ENCODE results near the gene RAB25. TPM values are rescaled to one million over a fixed set of nuclear protein-coding genes. Genes with fewer than 3 reads are reported as not detected.
"Not testable (repeated sequence)": the region's sequence is repeated elsewhere in the genome, so short reads cannot be mapped to it uniquely, and the experiment has no call there.

RAB25 gene
- total RNA-seq, 1 donor from 2014 or later: not detected

- no peak for DNase-seq (ENCODE audit: low read depth, low spot score)
Measured at GRCh38 chr1:156115514-156116374, 54.8 kb downstream of the RAB25 start.

- not testable (repeated sequence) for DNase-seq (ENCODE audit: low read depth, low spot score)
Measured at GRCh38 chr1:156116731-156117130, 55.8 kb downstream of the RAB25 start.

DNA sequence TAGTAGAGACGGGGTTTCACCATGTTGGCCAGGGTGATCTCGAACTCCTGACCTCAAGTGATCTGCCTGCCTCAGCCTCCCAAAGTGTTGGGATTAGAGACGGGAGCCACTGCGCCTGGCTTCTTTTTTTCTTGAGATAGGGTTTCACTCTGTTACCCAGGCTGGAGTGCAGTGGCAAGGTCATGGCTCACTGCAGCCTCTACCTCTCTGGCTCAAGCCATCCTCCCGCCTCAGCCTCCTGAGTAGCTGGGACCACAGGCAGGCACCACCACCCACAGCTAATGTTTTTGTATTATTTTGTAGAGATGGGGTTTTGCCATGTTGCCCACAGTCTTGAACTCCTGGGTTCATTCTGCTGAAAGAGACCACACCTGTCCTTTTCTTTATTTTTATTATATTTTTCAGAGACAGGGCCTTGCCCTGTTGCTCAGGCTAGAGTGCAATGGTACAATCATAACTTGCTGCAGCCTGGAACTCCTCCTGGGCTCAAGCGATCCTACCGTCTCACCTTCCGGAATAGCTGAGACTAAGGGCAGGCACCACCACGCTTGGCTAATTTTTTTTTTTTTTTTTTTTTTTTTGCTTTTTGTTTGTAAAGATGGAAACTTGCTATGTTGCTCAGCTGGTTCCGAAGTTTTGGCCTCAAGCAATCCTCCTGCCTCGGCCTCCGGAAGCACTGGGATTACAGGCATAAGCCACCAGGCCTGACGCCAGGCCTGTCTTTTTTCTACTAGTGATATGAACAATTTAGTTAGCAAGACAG lies 56.6 kb downstream of the RAB25 start:
- DNase-seq (ENCODE audit: low read depth, low spot score): no peak

DNA sequence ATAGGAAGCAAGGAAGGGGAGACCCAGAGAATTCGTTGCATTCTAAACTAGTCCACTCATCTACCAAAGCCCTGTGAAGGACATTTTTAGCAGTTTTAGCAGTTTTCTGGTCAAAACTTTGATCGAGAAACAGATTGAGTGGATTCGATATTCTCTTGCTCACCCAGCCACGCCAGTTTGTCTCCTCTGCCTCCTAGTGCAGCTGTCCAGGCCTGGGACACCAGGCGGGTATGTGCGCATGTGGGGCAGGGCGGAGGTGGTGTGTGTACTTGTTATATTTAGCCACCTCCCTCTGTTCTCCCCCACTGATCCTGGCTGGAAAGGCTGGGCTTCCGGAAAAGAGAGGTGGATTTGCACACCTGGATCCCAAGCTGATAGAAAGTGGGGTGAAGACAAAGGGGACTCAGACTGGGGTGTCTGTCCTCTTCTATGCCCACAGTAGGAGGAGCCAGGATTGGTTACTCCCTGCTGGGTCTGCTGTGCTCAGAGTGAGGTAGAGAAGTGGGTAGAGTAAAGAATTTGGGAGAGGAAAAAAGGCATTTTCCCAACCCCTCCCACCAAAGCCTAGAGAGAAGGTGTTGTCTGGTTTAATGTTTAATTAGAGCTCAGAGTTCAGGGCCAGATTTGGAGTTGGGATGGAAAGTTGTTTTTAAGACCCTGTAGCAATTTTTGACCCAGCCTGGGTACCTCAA lies 57.4 kb downstream of the RAB25 start:
- DNase-seq (ENCODE audit: low read depth, low spot score): no peak

- no peak for DNase-seq (ENCODE audit: low read depth, low spot score)
Measured at GRCh38 chr1:156119503-156120209, 58.7 kb downstream of the RAB25 start.

Other genes with a start within 250 kb of the RAB25 start
- gene GON4L, start 203.9 kb upstream of the RAB25 start, total RNA-seq: 21.6 and 27.0 TPM in 2 replicates
- gene SYT11, start 201.6 kb upstream of the RAB25 start, total RNA-seq: 33.0 and 53.4 TPM in 2 replicates
- gene RIT1, start 149.8 kb upstream of the RAB25 start, total RNA-seq: 37.7 and 49.3 TPM in 2 replicates
- gene KHDC4, start 126.7 kb upstream of the RAB25 start, total RNA-seq: 23.7 and 35.6 TPM in 2 replicates
- gene RXFP4, start 119.5 kb upstream of the RAB25 start, total RNA-seq: 0.14 TPM in 1 of 2 replicates, not detected in the other
- 71.3 and 107 TPM in 2 replicates for gene ARHGEF2, start 82.6 kb upstream of the RAB25 start, total RNA-seq
- 427 and 499 TPM in 2 replicates for gene SSR2, start 40.2 kb upstream of the RAB25 start, total RNA-seq
- 16.2 and 20.6 TPM in 2 replicates for gene UBQLN4, start 7.4 kb upstream of the RAB25 start, total RNA-seq
- gene LAMTOR2, start 6.4 kb upstream of the RAB25 start, total RNA-seq: 72.6 and 92.1 TPM in 2 replicates
- 5.0 and 6.5 TPM in 2 replicates for gene MEX3A, start 21.3 kb downstream of the RAB25 start, total RNA-seq
- gene LMNA, start 53.6 kb downstream of the RAB25 start, total RNA-seq: 942 and 1,011 TPM in 2 replicates
- 0.42 and 0.59 TPM in 2 replicates for gene SEMA4A, start 92.4 kb downstream of the RAB25 start, total RNA-seq
- gene SLC25A44, start 132.9 kb downstream of the RAB25 start, total RNA-seq: 12.8 and 15.0 TPM in 2 replicates
- 48.9 and 54.3 TPM in 2 replicates for gene PMF1, start 151.8 kb downstream of the RAB25 start, total RNA-seq
- 0.13 and 0.32 TPM in 2 replicates for gene BGLAP, start 181.0 kb downstream of the RAB25 start, total RNA-seq
- gene PAQR6, start 186.9 kb downstream of the RAB25 start, total RNA-seq: 0.07 TPM in 2 replicates
- 47.6 and 95.3 TPM in 2 replicates for gene SMG5, start 221.7 kb downstream of the RAB25 start, total RNA-seq
- 0.86 and 1.9 TPM in 2 replicates for gene TMEM79, start 223.2 kb downstream of the RAB25 start, total RNA-seq
- gene GLMP, start 234.5 kb downstream of the RAB25 start, total RNA-seq: 38.7 and 55.6 TPM in 2 replicates
- 0.13 TPM in 1 of 2 replicates, not detected in the other for gene VHLL, start 238.1 kb downstream of the RAB25 start, total RNA-seq

Data from pulmonary artery endothelial cell (primary cell).